K562 (cell line): ENCODE results near the gene CABP4. TPM values are rescaled to one million over a fixed set of nuclear protein-coding genes. Genes with fewer than 3 reads are reported as not detected.

Source experiments
- CHD1 ChIP-seq: fragments of 200-600 bp; sonication (generic); IDR thresholded peaks from one replicate; pipeline ENCODE4 v1.6.1; 2012; ENCODE audit warnings: mild to moderate bottlenecking, moderate library complexity, low read length, inconsistent platforms
- FOXM1 ChIP-seq, 2 experiments: fragments of 450-650 bp in 1 of 2; sonication (generic) in 1 of 2; formaldehyde crosslinking in 1 of 2; IDR thresholded peaks; 2 replicates each; pipeline versions ENCODE4 v1.6.1 to v1.9.0; 2017 to 2022; ENCODE audit warnings: low read depth in 2 of 2, mild to moderate bottlenecking in 2 of 2, missing genetic modification reagents in 1 of 2, moderate library complexity in 1 of 2
- NUFIP1 ChIP-seq: fragments of 450-650 bp; IDR thresholded peaks from 2 replicates; pipeline ENCODE4 v1.6.1; 2018; ENCODE audit not compliant: partially characterized antibody
- RBM15 ChIP-seq: fragments of 200-400 bp; formaldehyde crosslinking; IDR thresholded peaks from 2 replicates; pipeline ENCODE4 v1.6.1; 2018; ENCODE audit warnings: mild to moderate bottlenecking, low read length, moderate library complexity; ENCODE audit not compliant: insufficient read depth
- RBM34 ChIP-seq: fragments of 200-400 bp; formaldehyde crosslinking; IDR thresholded peaks from 2 replicates; pipeline ENCODE4 v1.6.1; 2018; ENCODE audit warnings: low read length, borderline replicate concordance; ENCODE audit not compliant: insufficient read depth
- TAF15 ChIP-seq: fragments of 200-400 bp; formaldehyde crosslinking; IDR thresholded peaks from 2 replicates; pipeline ENCODE4 v1.6.1; 2017; ENCODE audit warnings: mild to moderate bottlenecking, low read depth, low read length, moderate library complexity
- TCFL5 ChIP-seq: fragments of 250-450 bp; sonication (Bioruptor Pico); conservative IDR thresholded peaks from 2 replicates; pipeline ENCODE4 v1.6.1; 2021; ENCODE audit warnings: mild to moderate bottlenecking, moderate library complexity, matching md5 sums
- TSC22D4 ChIP-seq: fragments of 450-650 bp; IDR thresholded peaks from 2 replicates; pipeline ENCODE4 v1.6.1; 2016; ENCODE audit warnings: missing genetic modification characterization, missing biosample characterization, control low read depth
- ZNF3 ChIP-seq: fragments of 250-450 bp; sonication (Bioruptor Pico); IDR thresholded peaks from 2 replicates; pipeline ENCODE4 v1.5.0; 2021; ENCODE audit warnings: mild to moderate bottlenecking, moderate library complexity
- polyA plus RNA-seq, 8 experiments: library from polyadenylated mRNA; depleted of rRNA in 4 of 8; stranded (reverse) in 5 of 8; unstranded in 3 of 8; fragments of >200 nt; fragmentation: Nextera tagmentation in 2 of 8; fragmentation: Illumina TruSeq in 1 of 8; extraction: Ambion mirVana in 2 of 8; extraction: Trizol in 1 of 8; gene quantifications; 2 replicates each; pipeline versions ENCODE4 v1.2.1 to v1.2.3, GENCODE V29; 2011 to 2014; ENCODE audit warnings: inconsistent platforms in 1 of 8, missing spikeins in 1 of 8
- total RNA-seq, 7 experiments: library from RNA; depleted of rRNA in 6 of 7; stranded (reverse); fragments of >200 nt in 6 of 7; fragmentation: Illumina TruSeq in 2 of 7; extraction: Trizol in 2 of 7; gene quantifications; 2 replicates each; pipeline versions ENCODE4 v1.2.1 to v1.2.3, GENCODE V29; 2011 to 2021; ENCODE audit warnings: low replicate concordance in 1 of 7
- TF ChIP-seq, protein P1 (sequence below), 2 experiments: fragments of 450-650 bp in 1 of 2; sonication (generic) in 1 of 2; formaldehyde crosslinking in 1 of 2; IDR thresholded peaks; 2 replicates each; pipeline versions ENCODE4 v1.7.1 to v1.9.0; 2016 to 2022; ENCODE audit warnings: inconsistent platforms in 1 of 2, mild to moderate bottlenecking in 1 of 2, missing genetic modification reagents in 1 of 2
- TF ChIP-seq, protein P2 (sequence below), 2 experiments: IDR thresholded peaks; 2 replicates each; pipeline ENCODE4 v1.6.1; 2012; ENCODE audit warnings: improper control_type of control experiment in 2 of 2, low read depth in 2 of 2, low read length in 2 of 2, borderline replicate concordance in 1 of 2
- TF ChIP-seq, protein P3 (sequence below): fragments of 200-400 bp; formaldehyde crosslinking; IDR thresholded peaks from 2 replicates; pipeline ENCODE4 v1.6.1; 2017; ENCODE audit warnings: mild to moderate bottlenecking, low read depth, low read length, moderate library complexity

The CABP4 gene
- total and polyA plus RNA-seq, 9 of the 15 experiments (the other 6 are each of a cell fraction or from before 2014, with no cell fraction given) = 0.11 TPM; not detected in 8

GRCh38 chr11:67420646-67421429, 34.3 kb upstream of the CABP4 start (continued):
- TF ChIP-seq, protein P1, sequence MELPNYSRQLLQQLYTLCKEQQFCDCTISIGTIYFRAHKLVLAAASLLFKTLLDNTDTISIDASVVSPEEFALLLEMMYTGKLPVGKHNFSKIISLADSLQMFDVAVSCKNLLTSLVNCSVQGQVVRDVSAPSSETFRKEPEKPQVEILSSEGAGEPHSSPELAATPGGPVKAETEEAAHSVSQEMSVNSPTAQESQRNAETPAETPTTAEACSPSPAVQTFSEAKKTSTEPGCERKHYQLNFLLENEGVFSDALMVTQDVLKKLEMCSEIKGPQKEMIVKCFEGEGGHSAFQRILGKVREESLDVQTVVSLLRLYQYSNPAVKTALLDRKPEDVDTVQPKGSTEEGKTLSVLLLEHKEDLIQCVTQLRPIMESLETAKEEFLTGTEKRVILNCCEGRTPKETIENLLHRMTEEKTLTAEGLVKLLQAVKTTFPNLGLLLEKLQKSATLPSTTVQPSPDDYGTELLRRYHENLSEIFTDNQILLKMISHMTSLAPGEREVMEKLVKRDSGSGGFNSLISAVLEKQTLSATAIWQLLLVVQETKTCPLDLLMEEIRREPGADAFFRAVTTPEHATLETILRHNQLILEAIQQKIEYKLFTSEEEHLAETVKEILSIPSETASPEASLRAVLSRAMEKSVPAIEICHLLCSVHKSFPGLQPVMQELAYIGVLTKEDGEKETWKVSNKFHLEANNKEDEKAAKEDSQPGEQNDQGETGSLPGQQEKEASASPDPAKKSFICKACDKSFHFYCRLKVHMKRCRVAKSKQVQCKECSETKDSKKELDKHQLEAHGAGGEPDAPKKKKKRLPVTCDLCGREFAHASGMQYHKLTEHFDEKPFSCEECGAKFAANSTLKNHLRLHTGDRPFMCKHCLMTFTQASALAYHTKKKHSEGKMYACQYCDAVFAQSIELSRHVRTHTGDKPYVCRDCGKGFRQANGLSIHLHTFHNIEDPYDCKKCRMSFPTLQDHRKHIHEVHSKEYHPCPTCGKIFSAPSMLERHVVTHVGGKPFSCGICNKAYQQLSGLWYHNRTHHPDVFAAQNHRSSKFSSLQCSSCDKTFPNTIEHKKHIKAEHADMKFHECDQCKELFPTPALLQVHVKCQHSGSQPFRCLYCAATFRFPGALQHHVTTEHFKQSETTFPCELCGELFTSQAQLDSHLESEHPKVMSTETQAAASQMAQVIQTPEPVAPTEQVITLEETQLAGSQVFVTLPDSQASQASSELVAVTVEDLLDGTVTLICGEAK (IDR thresholded peaks at IDR 0.05) = no peak
- TF ChIP-seq, protein P1 (CRISPR knock-in tag; IDR thresholded peaks at IDR 0.05) = no peak
- TF ChIP-seq TSC22D4 (tag) (no peak), TAF15 (no peak), CHD1 (peak; percentile 61), RBM34 (no peak), NUFIP1 (no peak), FOXM1 (IDR thresholded peaks at IDR 0.05; ENCODE audit: low read depth) (no peak), FOXM1 (CRISPR knock-in tag; IDR thresholded peaks at IDR 0.05; ENCODE audit: low read depth) (no peak), ZNF3 (CRISPR knock-in tag) (no peak), TCFL5 (CRISPR knock-in tag) (no peak), RBM15 (no peak)
- TF ChIP-seq, protein P2, sequence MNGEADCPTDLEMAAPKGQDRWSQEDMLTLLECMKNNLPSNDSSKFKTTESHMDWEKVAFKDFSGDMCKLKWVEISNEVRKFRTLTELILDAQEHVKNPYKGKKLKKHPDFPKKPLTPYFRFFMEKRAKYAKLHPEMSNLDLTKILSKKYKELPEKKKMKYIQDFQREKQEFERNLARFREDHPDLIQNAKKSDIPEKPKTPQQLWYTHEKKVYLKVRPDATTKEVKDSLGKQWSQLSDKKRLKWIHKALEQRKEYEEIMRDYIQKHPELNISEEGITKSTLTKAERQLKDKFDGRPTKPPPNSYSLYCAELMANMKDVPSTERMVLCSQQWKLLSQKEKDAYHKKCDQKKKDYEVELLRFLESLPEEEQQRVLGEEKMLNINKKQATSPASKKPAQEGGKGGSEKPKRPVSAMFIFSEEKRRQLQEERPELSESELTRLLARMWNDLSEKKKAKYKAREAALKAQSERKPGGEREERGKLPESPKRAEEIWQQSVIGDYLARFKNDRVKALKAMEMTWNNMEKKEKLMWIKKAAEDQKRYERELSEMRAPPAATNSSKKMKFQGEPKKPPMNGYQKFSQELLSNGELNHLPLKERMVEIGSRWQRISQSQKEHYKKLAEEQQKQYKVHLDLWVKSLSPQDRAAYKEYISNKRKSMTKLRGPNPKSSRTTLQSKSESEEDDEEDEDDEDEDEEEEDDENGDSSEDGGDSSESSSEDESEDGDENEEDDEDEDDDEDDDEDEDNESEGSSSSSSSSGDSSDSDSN (IDR thresholded peaks at IDR 0.05; ENCODE audit: borderline replicate concordance in 1 of 2, low read depth in 2 of 2, low read length in 2 of 2) = peak; percentile 40 to 94; a peak in 2 of 4 replicates
- TF ChIP-seq, protein P3, sequence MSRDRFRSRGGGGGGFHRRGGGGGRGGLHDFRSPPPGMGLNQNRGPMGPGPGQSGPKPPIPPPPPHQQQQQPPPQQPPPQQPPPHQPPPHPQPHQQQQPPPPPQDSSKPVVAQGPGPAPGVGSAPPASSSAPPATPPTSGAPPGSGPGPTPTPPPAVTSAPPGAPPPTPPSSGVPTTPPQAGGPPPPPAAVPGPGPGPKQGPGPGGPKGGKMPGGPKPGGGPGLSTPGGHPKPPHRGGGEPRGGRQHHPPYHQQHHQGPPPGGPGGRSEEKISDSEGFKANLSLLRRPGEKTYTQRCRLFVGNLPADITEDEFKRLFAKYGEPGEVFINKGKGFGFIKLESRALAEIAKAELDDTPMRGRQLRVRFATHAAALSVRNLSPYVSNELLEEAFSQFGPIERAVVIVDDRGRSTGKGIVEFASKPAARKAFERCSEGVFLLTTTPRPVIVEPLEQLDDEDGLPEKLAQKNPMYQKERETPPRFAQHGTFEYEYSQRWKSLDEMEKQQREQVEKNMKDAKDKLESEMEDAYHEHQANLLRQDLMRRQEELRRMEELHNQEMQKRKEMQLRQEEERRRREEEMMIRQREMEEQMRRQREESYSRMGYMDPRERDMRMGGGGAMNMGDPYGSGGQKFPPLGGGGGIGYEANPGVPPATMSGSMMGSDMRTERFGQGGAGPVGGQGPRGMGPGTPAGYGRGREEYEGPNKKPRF = no peak
